Medulla oblongata (tissue), 1 donor: ENCODE measurements around the gene DAPP1.

ENCODE experiments used
- DNase-seq: peaks from one replicate; pipeline ENCODE4 v3.0.0-alpha.2; 2015; ENCODE audit errors: extremely low spot score

Gene DAPP1

DNA sequence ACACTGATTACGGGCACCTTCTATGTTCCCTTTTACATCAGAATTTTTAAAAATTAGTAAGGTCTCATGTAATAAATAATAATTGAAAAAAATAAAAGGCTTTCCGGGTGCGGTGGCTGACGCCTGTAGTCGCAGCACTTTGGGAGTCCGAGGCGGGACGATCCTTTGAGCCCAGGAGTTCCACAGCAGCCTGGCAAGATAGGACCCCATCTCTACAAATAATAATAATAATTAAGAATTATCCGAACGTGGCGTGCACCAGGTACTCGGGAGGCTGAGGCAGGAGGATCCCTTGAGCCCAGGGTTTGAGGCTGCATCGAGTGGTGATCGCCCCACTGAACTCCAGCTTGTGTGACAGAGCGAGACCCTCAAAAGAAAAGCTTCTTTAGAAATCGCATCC lies 78.4 kb downstream of the DAPP1 start:
- no peak for DNase-seq

DNA sequence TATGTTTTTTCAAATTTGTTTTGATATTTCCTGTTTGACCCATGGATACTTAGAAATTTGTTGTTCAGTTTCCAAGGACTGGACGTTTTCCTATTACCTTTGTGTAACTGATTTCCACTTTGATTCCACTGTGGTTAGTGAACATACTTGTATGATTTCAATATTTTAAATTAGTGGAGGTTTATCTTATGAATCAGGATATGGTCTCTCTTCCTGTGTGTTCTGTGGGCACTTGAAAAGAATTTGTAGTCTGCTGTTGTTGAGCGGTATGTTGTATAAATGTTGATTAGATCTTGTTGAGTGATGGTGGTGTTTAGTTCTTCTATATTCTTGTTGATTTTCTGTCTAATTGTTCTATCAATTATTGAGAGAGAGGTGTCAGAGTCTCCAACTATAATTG lies 98.8 kb downstream of the DAPP1 start:
- no peak for DNase-seq

GRCh38 chr4:99917575-99917974 lies 100.9 kb downstream of the DAPP1 start:
- DNase-seq: no peak

- no peak for DNase-seq
Observed at GRCh38 chr4:99918656-99919055, 102.0 kb downstream of the DAPP1 start.
